OCI-LY1 (cell line): Measurements from ENCODE around the gene S1PR2.
A peak's percentile ranks its signal among the peaks of the same experiment; 100 is the strongest.

Source experiments
- H2AFZ ChIP-seq: fragments of 200-600 bp; sonication (generic), shearing (Covaris generic); 2 replicates; pipeline ENCODE4 v1.6.0; 2014; ENCODE audit warnings: antibody characterized with exemption, mild to moderate bottlenecking, low read length
- H3F3A ChIP-seq: fragments of 200-600 bp; sonication (generic), shearing (Covaris generic); 2 replicates; pipeline ENCODE4 v1.6.0; 2014; ENCODE audit warnings: mild to moderate bottlenecking, antibody characterized with exemption, low read length, moderate library complexity; ENCODE audit not compliant: insufficient read depth
- H3K27ac ChIP-seq: fragments of 200-600 bp; sonication (generic); 2 replicates; pipeline ENCODE4 v1.5.1; 2014; ENCODE audit warnings: low read length, mixed run types, mild to moderate bottlenecking, low read depth; ENCODE audit not compliant: poor library complexity, severe bottlenecking
- H3K27me3 ChIP-seq: fragments of 200-600 bp; sonication (generic); 2 replicates; pipeline ENCODE4 v1.6.0; 2014; ENCODE audit warnings: antibody characterized with exemption, mild to moderate bottlenecking, low read length, moderate library complexity; ENCODE audit not compliant: insufficient read depth
- H3K36me3 ChIP-seq: fragments of 200-600 bp; sonication (generic); 2 replicates; pipeline ENCODE4 v1.6.1; 2014; ENCODE audit warnings: mild to moderate bottlenecking, antibody characterized with exemption, low read length, moderate library complexity, mixed read lengths; ENCODE audit not compliant: insufficient read depth
- H3K4me1 ChIP-seq: fragments of 200-600 bp; sonication (generic); 2 replicates; pipeline ENCODE4 v1.5.1; 2014; ENCODE audit warnings: mild to moderate bottlenecking, low read length, moderate library complexity; ENCODE audit not compliant: insufficient read depth, severe bottlenecking
- H3K4me2 ChIP-seq: fragments of 200-600 bp; sonication (generic), shearing (Covaris generic); 2 replicates; pipeline ENCODE4 v1.6.1; 2014; ENCODE audit warnings: low read length
- H3K4me3 ChIP-seq: fragments of 200-600 bp; sonication (generic); 2 replicates; pipeline ENCODE4 v1.5.1; 2014; ENCODE audit warnings: low read length, low read depth, mild to moderate bottlenecking, mixed read lengths; ENCODE audit not compliant: poor library complexity, severe bottlenecking
- H3K79me2 ChIP-seq: fragments of 200-600 bp; shearing (Covaris generic); 2 replicates; pipeline ENCODE4 v1.6.1; 2016; ENCODE audit warnings: mixed run types, low read length, mixed read lengths; ENCODE audit not compliant: insufficient read depth
- H3K9ac ChIP-seq: fragments of 200-600 bp; sonication (generic), shearing (Covaris generic); 2 replicates; pipeline ENCODE4 v1.6.1; 2014; ENCODE audit warnings: mild to moderate bottlenecking, low read length, mixed read lengths
- H3K9me2 ChIP-seq: fragments of 200-600 bp; sonication (generic), shearing (Covaris generic); 2 replicates; pipeline ENCODE4 v1.6.1; 2014; ENCODE audit warnings: low read depth, mild to moderate bottlenecking, low read length, mixed read lengths
- H3K9me3 ChIP-seq: fragments of 200-600 bp; shearing (Covaris generic); 2 replicates; pipeline ENCODE4 v1.6.1; 2014; ENCODE audit warnings: low read length, mixed read lengths
- H4K20me1 ChIP-seq: fragments of 200-600 bp; sonication (generic), shearing (Covaris generic); 2 replicates; pipeline ENCODE4 v1.6.0; 2016; ENCODE audit warnings: mild to moderate bottlenecking, low read length; ENCODE audit not compliant: insufficient read depth
- CTCF ChIP-seq: fragments of 200-600 bp; sonication (generic), shearing (Covaris generic); IDR thresholded peaks from 2 replicates; pipeline ENCODE4 v1.5.1; 2017; ENCODE audit warnings: mild to moderate bottlenecking, antibody characterized with exemption, low read length, moderate library complexity, mixed read lengths
- EZH2 ChIP-seq: fragments of 200-600 bp; sonication (generic), shearing (Covaris generic); IDR thresholded peaks from 2 replicates; pipeline ENCODE4 v1.8.0; 2017; ENCODE audit warnings: borderline replicate concordance, mixed run types, mild to moderate bottlenecking, antibody characterized with exemption, low read length, moderate library complexity, mixed read lengths

Gene S1PR2

GRCh38 chr19:10277795-10278589 lies 46.9 kb upstream of the S1PR2 start:
- TF ChIP-seq EZH2 = no peak
- no peak for TF ChIP-seq CTCF
- Histone ChIP-seq H3F3A (no peaks in the 10 kb centered on the region), H3K4me1 (no peaks in the 10 kb centered on the region)

GRCh38 chr19:10274589-10274988 lies 43.5 kb upstream of the S1PR2 start:
- H3K9ac ChIP-seq = no peak overlapping the region
- H3K27me3 ChIP-seq = no peaks in the 10 kb centered on the region
- no peaks in the 10 kb centered on the region for H3K9me3 ChIP-seq
- peaks cover 23% of the 10 kb centered on the region for H3K4me1 ChIP-seq
- H3K4me3 ChIP-seq = no peak overlapping the region
- TF ChIP-seq CTCF = no peak
- no peak for TF ChIP-seq EZH2
- H3K79me2 ChIP-seq = no peaks in the 10 kb centered on the region
- no peaks in the 10 kb centered on the region for H4K20me1 ChIP-seq
- H3K4me2 ChIP-seq = no peak overlapping the region
- no peak overlapping the region for H2AFZ ChIP-seq
- no peaks in the 10 kb centered on the region for H3K9me2 ChIP-seq
- no peaks in the 10 kb centered on the region for H3K36me3 ChIP-seq
- no peak overlapping the region for H3K27ac ChIP-seq
- no peaks in the 10 kb centered on the region for H3F3A ChIP-seq

More at GRCh38 chr19:10277795-10278589, 46.9 kb upstream of the S1PR2 start:
- H3K4me3 ChIP-seq = no peak overlapping the region
- no peaks in the 10 kb centered on the region for H4K20me1 ChIP-seq
- H3K27me3 ChIP-seq = no peaks in the 10 kb centered on the region
- H3K27ac ChIP-seq = no peak overlapping the region
- H3K9me3 ChIP-seq = no peaks in the 10 kb centered on the region
- H3K79me2 ChIP-seq = no peaks in the 10 kb centered on the region
- H3K4me2 ChIP-seq = no peak overlapping the region
- H2AFZ ChIP-seq = no peak overlapping the region
- H3K9me2 ChIP-seq = no peaks in the 10 kb centered on the region
- no peak overlapping the region for H3K9ac ChIP-seq
- H3K36me3 ChIP-seq = no peaks in the 10 kb centered on the region

GRCh38 chr19:10271543-10272086 lies 40.5 kb upstream of the S1PR2 start:
- Histone ChIP-seq H3F3A (no peaks in the 10 kb centered on the region), H3K4me1 (peaks cover 24% of the 10 kb centered on the region), H3K4me2 (peak overlapping the region; percentile 74), H3K4me3 (peak overlapping the region; percentile 58), H3K9me3 (no peaks in the 10 kb centered on the region), H3K36me3 (no peaks in the 10 kb centered on the region), H2AFZ (no peak overlapping the region), H3K27ac (peak overlapping the region; percentile 58), H3K9me2 (no peaks in the 10 kb centered on the region), H3K79me2 (no peaks in the 10 kb centered on the region), H3K9ac (peak overlapping the region; percentile 40; the same call in 1 of the 2 replicates), H4K20me1 (no peaks in the 10 kb centered on the region), H3K27me3 (no peaks in the 10 kb centered on the region)
- TF ChIP-seq CTCF (no peak), EZH2 (no peak)
